GM19025 (cell line): ENCODE measurements around the gene SP6.

Experiments
- ATAC-seq: cut with Tn5 transposase; IDR thresholded peaks from one replicate; pipeline ENCODE4 v1.9.1; 2021; ENCODE audit warnings: mild to moderate bottlenecking, low read depth, moderate library complexity; ENCODE audit not compliant: unreplicated experiment

The SP6 gene

DNA sequence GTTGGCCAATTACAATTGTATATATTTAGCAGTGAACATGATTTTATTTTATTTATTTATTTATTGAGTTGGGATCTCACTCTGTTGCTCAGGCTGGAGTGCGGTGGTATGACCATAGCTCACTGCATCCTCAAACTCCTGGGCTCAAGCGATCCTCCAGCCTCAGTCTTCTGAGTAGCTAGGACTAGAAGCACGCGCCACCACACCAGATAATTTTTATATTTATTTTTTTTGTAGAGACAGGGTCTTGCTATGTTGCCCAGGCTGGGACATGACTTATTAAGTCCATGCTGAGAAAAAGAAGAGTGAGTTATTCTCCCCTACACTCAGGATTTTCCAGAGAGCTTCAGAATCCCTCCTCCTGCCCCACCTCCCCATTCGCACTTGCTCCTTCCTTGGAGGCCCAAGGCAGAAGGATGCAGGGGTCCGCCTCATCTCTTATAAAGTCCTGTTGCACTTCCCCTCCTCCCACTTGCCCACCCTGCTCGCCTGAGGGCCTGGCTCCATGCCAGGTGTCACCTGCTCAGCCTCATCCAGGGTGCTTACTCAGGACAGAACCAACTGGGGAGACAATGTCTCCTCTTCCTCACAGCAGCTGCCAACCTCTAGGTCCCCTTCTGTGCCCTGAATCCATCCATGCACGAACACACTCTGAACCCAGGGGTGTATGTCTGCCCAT is 29.0 kb upstream of the SP6 start:
- no peak for ATAC-seq

GRCh38 chr17:47879028-47879585 is 28.1 kb upstream of the SP6 start:
- no peak for ATAC-seq

GRCh38 chr17:47878203-47879027 is 27.5 kb upstream of the SP6 start:
- no peak for ATAC-seq

DNA sequence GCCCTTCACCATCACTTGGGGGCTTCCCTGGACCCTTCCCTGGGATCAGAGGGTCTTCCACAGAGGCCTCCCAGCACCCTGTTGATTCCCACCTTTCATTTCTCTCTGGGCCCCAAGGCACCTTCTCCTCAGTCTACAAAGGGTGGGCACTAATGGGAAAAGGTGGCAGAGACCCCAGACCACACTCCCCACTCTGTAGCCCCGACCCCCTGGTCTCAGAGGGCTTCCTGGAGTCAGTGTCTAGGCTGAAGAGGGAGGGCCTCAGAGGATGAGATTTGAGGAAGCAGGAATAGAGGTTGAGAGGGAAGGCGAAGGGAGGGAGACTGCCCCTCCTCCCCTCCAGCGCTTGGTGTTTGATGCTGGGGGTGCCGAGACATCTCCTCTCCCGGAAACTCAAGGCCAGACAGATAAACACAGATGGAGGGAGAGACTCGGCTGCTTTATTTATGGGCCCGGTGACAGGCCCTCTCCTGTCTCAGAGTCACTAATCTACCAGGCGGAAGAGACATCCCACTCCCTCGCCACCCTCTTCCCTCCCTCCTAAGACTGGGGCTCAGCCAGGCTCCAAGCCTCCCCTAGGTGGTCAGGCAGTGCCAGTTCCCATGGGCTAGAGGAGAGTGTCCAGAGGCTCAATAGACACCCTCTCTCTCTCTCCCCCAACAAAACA is 26.5 kb upstream of the SP6 start:
- ATAC-seq, result no peak

DNA sequence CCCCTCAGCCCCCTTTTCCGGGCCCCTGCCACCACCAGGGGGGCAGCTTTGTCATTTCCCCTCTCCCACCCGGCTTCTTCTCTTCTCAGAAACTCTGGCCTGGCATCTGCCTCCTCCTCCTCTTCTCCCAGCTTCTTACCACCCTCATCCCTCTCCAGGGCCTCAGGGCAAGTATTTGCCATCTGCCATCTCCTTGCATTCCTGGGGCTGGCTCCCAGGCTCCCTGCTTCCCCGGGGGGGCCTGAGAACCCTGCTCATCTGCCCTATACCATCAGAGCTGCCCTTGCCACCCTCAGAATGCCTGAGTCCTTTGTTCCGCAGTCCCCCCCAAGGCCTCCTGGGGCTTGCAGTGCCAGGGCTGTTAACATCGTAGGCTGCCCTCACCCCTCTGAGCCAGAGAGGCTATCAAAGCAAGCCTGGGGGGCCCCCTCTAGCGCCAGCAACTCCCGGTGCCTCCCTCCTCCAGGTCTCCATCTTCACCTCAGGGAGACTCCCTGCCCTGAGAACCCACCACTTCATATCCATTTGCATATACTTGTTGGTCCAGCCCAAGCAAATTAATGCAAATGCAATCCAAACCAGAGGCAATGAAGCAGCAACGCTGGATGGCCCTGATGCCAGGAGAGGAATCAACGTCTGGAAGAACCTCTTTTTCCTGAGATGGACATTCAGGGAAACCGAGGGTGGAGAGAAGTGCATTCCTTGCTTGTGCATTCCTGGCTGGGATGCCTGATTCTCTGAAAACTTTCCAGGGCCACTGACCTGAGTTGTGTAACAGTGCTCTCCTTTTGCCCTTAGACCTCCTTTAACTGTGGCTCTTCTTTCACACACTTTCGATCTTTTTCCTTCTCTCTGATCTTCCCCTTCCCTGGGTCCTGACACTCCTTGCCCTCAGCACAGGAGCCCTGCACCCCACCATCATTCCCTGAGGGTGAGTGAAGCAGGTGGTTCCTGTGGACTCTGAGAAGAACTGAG is 24.3 kb upstream of the SP6 start:
- ATAC-seq, result no peak

DNA sequence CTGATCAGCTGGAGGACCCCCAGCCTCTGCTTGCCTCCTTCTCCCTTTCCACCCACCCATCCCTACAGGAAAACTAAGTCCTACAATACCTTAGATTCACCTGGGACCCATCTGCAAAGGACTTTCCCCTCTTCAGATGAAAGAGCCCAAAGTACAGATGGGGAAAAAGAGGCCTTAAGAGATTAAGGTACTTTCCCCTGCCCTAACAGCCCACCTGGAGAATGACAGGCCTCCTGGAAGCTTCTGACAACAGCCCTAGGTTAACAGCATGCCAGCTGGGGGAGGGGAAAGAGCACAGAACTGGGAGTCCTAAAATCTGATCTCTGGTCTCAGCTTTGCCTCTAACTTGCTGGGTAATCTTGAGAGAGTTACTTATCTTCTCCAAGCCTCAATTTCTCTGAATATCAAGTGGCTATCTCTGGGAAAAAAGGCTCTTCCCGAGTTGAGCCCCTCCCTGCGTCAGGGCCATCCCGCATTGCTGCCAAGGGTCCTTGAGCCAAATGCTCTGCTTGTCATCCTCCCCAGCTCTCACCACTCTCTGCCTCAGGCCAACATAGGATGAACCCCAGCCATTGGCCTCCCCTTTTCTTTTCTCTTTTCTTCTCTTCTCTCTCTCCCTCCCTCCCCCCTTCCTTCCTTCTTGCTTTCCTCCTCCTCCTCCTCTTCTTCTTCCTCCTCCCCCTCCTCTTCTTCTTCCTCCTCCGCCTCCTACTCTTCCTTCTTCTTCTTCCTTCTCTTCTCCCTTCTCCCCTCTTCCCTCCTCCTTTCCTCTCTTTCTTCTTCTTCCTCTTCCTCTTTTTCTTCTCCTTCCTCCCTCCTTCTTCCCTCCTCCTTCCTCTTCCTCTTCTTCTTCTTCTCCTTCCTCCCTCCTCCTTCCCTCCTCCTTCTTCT is 22.5 kb upstream of the SP6 start:
- no peak for ATAC-seq

- no peak for ATAC-seq
These were observed 21.7 kb upstream of the SP6 start for GRCh38 chr17:47872651-47873161.

DNA sequence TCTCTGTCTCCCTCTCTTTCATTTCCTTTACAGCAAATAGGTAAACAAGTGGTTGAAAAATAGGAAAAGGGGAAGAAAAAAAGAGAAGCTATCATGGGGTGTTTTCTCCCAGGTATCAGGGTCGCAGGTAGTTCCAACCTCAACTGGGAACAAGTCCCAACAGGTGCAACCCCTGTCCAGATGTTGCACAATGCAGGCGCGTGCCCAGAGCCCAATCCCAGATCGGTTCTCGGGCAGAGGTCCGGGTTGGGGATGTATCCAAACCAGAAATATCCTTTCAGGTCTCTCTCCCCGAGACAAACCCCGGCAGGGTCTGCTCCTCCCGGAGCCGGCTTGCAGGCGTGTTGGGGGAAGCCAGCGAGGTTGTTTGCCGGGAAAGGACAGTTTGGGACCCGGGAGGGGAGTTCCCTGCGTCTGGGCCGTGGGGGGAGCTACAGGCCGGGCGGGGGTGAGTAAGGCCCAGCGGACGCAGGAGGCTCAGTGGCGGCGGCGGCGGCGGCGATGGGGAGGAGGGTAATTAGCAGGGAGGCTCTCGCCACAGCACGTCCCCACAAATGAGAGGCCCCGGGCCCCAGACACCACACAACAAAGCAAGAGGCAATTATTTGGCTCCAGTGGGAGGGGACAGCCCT is 21.2 kb upstream of the SP6 start:
- ATAC-seq, result no peak

GRCh38 chr17:47871048-47871447 is 20.1 kb upstream of the SP6 start:
- ATAC-seq, result no peak

- no peak for ATAC-seq
These were observed 19.1 kb upstream of the SP6 start for GRCh38 chr17:47870056-47870455.

- ATAC-seq, result no peak
These were observed 18.2 kb upstream of the SP6 start for GRCh38 chr17:47869114-47869513.

- ATAC-seq, result no peak
These were observed 17.0 kb upstream of the SP6 start for GRCh38 chr17:47867813-47868533.

DNA sequence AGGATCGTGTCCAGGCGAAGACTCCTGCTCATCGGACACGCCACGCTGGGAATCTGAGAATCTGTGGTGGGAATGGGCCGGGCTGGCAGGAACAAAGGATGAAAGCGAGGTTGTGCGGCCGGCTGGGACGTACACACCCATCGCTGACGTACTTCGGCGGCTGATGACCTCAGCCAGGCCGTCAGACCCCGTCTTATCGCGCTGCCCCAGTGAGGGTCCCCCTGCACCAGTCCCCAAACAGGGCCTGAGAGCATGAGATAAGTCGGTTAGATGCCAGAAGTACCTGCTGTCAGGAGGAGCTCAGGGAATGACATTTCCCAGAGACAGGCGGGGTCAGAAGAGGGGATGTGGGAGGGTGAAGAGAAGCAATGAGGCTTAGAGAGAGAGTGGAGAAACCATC is 16.0 kb upstream of the SP6 start:
- no peak for ATAC-seq

GRCh38 chr17:47864791-47865216 is 13.8 kb upstream of the SP6 start:
- no peak for ATAC-seq

- ATAC-seq, result no peak
These were observed 11.9 kb upstream of the SP6 start for GRCh38 chr17:47862621-47863440.

DNA sequence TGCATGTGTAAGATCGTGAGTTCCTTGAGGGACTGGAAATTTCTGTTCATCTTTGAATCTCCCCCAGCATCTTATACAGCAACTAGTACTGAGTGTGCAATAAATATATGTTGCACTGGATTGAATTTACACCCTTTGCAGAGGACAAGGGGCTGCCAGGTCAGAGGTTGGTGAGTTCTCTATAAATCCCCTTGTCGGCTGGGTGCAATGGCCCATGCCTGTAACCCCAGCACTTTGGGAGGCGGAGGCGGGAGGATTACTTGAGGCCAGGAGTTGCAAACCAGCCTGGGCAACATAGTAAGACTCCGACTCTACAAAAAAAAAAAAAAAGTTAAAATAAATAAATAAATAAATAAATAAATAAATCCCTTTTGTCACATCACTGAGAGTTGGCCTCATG is 9.4 kb upstream of the SP6 start:
- no peak for ATAC-seq
